ENCODE measurements around the gene ETV7.

DNA sequence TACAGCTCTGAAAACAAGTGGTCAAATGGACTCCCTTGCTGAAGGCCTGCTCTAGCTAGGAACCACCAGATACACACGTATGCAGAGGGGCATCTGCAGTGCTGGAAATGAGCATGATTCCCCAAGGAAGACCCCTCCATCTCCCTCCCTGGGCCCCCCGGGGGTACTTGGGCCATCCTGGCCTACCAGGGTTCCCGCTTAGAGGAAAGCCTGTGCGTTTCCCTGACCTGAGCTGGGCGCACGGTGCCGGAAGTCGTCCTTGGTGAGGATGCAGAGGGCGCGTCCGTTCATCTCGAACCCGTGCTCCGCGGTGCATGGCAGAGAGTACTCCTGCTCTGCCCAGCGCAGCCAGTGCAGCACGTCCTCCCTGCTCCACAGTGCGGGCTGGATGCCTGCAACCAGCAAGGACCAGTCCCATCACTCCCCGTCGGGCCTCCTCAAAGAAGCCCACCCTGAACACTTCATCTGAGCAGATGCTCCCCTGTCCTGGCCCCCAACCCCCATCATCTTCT is 11.8 kb downstream of the ETV7 start:
- TF ChIP-seq TAF1 (IDR thresholded peaks at IDR 0.05; ENCODE audit: borderline replicate concordance, low read depth, low read length), result no peak
- TF ChIP-seq POLR2A (IDR thresholded peaks at IDR 0.05; ENCODE audit: low read depth, low read length), result no peak
